ENCODE results near the gene HOXD1.

HOXD1 gene

DNA sequence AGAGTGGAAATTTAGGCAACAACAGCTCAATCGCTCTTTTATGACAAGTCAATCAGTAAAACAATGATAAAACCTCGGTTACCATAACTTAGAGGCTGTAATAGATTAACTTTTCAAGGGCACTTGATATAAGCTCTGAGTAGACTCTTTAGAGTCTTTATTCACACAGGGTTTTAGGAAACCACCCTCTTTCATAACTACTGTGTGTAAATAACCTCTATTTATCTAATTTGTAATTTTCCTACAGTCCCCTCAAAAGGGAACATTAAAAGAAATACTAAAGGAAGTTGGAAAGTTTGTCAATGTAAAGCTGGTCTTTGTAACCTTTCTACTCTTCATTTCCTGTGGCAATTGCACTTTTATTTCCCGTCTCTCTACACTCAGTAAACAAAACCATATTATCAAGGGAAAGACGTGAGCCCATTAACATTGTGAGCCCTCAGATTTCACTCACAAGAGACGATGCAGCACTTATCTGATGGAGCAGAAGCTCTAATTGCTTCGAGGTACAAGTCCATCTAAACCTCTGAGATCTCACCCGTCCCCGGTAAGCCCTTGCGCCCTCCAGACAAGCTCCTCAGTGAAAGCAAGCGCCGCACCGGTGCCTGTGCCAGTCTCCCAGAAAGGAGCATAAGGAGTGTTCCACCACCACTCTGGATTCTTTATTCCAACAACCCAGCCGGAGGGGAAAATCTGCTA is 1.1 kb upstream of the HOXD1 start:
- FAIRE-seq = no peak

DNA sequence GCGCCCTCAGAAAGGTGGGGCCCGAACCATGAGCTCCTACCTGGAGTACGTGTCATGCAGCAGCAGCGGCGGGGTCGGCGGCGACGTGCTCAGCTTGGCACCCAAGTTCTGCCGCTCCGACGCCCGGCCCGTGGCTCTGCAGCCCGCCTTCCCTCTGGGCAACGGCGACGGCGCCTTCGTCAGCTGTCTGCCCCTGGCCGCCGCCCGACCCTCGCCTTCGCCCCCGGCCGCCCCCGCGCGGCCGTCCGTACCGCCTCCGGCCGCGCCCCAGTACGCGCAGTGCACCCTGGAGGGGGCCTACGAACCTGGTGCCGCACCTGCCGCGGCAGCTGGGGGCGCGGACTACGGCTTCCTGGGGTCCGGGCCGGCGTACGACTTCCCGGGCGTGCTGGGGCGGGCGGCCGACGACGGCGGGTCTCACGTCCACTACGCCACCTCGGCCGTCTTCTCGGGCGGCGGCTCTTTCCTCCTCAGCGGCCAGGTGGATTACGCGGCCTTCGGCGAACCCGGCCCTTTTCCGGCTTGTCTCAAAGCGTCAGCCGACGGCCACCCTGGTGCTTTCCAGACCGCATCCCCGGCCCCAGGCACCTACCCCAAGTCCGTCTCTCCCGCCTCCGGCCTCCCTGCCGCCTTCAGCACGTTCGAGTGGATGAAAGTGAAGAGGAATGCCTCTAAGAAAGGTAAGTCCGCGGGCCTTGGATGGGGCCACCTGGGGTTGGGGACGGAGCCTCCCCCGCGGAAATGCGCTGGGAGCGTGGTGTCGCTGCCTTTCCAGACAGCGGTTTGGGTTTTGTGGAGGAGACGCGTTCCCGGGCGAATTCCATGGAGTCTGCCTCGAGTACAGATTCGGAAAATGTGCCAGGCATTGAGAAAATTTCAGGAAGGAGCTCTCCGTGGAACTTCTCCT is 559 bp downstream of the HOXD1 start:
- FAIRE-seq = no peak

DNA sequence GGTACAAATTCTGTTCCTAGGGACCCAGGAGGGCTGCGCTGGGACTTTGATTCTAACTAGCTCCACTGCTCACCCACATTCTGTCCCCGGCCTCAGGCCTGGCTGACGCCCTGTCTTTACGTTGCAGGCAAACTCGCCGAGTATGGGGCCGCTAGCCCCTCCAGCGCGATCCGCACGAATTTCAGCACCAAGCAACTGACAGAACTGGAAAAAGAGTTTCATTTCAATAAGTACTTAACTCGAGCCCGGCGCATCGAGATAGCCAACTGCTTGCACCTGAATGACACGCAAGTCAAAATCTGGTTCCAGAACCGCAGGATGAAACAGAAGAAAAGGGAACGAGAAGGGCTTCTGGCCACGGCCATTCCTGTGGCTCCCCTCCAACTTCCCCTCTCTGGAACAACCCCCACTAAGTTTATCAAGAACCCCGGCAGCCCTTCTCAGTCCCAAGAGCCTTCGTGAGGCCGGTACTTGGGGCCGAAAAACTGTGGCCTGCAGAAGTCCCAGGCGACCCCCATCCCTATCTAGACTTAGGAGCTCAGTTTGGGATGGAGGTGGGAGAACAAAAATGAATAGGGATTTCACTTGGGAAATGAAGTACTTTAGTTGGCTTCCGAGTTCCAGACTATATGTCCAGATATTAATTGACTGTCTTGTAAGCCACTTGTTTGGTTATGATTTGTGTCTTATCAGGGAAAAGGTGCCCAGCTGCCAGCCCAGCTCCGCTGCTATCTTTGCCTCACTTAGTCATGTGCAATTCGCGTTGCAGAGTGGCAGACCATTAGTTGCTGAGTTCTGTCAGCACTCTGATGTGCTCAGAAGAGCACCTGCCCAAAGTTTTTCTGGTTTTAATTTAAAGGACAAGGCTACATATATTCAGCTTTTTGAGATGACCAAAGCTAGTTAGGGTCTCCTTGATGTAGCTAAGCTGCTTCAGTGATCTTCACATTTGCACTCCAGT is 1.5 kb downstream of the HOXD1 start:
- FAIRE-seq = no peak

DNA sequence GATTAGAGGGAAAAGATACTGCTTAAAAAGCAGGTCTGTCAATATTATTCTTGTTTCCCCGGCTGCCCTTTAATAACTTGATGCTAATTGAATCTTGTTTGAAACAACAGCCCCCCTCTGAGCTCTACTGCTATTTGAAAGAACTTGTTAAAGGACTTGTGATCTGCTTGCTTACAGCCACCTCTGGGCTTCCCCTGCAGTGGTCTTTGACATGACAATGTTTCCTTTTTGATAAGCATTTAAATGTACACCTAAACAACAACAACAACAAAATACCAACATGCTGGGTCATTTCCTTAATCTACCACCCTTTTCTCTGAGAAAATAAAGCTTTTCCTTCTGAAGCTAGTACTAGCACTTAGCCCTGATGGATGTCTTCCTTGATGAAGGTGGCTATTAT is 3.9 kb downstream of the HOXD1 start:
- FAIRE-seq = no peak

DNA sequence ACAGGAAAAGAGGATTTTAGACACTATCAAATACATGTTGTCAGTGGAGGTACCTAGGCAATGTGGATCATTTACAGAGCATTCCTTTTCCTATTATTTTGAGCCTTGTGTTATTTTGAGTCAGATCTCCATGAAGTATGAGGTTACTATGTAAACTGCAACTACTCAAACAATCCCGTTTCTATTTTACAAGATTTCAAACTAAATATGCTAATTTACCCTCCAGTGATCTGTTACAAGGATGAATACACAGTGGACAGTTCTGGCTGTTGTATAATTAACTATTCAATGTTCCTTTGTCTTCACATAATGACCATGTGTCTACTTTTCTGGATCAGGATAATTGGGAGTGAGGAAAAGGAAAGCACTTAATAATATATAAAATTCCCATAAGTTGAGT is 4.6 kb downstream of the HOXD1 start:
- no peak for FAIRE-seq

DNA sequence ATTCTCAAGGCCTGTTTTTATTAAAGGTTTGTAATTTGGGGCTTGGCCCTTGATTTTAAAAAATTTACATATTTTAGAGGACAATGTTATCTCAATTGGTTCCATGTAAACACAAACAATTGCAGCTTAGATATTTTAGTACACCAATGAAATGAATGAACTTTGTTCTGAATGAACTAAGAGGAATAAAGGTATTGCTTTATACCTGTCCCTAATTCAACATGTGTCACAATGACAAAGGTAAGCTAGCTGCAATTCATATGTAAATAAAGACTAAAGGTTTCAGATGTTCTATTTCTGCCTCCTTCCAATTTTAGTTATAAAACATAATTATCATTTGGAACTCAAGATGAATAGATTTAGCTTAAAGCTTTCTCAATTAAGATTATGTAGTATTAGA is 11.4 kb downstream of the HOXD1 start:
- no peak for FAIRE-seq

DNA sequence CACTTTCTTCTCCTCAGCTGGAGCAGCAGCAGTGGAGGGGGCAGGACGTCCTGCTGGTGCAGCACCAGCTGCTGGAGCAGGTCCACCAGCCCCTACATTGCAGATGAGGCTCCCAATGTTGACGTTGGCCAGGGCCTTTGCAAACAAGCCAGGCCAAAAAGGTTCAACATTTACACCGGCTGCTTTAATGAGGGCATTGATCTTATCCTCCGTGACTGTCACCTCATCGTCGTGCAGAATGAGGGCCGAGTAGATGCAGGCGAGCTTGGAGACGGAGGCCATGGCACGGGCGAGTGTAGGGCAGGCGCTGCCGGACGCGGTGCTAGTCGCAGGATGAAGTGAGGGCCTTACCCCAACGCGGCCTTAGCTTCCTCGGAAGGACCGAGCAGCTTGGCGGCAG is 12.5 kb downstream of the HOXD1 start:
- no peak for FAIRE-seq

DNA sequence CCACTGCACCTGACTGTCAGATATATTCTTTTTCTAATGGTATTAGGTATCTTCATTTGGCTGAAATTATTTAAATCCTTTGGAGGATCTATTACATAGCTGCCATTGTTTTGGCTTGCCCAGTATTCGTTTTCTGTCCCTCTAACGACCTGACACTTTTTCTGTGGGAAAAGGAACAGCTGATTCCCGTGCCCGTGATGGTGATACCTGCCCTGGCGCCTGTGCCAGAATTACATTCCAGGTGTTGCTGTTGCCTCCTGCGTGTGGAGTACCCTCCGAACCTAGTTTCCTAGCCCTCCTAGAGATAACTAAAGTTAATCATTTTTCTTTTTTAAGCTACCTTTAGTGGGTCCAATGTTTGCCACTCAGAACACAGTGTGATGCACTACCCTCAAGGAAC is 14.0 kb downstream of the HOXD1 start:
- FAIRE-seq = no peak

DNA sequence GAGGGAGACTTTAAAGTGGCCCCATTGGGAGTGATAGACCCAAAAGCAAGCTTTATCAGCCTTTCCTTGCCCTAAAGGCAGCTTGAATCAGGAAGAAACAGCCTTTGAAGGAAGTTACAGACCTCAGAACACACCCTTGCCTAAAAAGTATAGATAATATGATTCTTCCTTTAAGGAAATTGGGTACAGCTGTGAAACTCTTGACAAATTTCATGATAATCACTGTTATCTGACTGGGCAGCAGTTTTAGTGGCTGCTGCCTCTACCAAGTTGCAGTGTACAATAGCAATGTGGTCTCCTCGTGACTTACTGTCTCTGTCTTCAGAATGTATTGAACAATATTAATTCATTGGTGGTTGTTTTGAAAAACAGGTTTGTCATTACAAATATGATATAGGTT is 16.7 kb downstream of the HOXD1 start:
- no peak for FAIRE-seq

DNA sequence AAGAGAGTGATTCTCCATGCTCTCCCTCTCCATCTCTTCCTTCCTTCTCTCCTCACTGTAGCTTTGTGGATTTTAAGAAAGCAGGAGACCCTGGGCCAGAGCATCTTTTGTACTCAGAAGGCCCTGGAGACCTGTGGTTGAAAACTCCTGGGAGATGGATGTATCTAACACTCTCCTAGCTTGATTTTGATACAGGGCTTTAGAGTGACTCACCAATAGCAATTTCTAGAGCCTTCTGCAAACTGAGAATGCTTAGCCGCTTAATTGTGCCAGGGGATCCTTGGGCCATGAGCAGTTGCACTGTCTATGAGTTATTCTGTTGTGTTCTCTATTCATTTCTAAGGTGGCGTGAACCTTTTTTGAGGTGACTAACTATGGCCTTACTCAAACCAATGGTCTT is 17.7 kb downstream of the HOXD1 start:
- FAIRE-seq = no peak

DNA sequence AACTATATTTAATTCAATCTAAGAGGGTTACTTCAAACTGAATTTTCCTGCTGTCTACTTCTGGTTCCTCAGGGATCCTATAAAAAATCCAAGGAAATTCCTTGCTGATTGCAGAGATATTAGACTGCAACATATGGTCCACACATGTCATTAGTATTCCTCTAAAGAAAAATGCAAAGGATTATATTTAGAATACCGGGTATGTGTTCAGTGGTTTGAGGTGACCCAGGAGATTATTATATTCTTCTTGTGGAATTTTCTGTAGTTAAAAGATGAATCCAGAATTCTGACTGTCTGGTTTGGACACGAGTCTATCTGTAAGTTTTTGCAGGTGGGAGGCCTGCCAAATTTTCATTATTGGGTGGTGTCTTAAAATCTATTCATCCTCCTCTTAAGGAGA is 18.2 kb downstream of the HOXD1 start:
- FAIRE-seq = no peak

DNA sequence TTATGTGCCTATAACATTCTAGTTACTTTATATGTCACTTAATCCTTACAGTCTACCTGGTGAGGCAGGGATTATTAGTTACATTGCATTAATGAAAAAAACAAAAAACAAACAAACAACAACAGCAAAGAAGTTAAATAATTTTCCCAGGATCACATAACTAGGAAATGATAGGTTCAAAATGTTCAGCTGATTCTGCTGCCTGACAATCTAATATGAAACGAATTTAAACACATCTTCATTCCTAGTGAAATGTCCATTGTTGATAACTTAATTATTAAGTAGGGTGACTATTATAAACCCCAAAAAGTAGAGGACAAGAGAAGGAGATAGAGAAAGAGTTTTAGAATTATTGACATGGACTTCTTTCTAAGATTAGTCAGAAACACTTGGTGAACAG is 22.6 kb downstream of the HOXD1 start:
- FAIRE-seq = peak; percentile 56

DNA sequence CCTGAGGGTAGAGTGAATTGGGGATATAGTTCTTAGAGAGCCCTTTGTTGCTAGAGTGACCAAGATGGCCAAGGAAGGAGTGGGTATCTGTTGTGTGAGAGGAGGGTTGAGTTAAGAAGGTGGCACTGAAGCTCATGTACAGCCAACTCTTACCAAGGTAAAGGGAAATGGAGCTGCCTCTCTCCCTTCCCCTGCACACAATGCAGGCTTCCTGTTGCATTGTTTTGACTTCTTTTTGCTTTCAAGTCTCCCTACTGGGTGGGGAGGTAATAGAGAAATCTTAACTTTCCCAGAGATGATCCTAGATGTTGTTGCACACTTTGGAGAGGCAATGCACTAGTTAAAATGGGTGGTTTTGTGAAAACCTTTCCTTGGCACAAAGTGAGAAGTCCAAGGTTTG is 23.8 kb downstream of the HOXD1 start:
- FAIRE-seq = no peak

DNA sequence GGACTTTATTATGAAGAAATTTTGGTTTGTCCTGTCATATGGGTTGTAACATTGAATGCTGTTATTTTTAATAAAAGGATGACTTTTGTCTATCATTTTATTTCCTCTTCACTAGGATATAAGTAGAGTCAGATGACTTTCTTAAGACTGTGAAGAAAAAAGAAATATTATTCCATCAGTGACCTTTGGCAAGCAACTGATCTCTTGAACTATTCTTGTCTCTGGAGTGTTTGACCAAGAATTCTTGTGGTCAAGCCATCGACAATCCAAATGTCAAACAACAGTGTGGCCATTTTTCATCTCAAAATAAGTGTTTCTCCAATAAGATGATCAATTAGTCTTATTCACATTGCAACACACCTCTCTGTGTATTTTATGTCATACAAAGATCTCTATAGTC is 24.9 kb downstream of the HOXD1 start:
- no peak for FAIRE-seq

DNA sequence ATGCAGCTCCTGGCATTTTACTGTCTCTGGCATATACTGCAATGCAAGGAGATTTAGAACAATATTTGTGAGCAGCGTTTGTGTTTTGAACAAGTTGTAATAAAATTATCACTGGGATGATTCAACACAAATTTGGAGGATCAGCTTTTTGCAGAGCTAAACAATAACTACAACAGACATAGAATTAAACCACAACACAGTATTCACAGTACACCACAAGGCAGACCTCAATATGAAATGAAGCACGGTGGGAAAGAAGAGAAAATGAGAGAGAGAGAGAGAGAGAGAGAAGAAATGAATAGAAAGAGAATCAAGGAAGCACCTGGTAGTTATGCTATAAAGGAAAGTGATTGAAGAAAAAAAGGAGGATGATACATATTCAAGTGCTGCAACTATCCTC is 39.4 kb downstream of the HOXD1 start:
- FAIRE-seq = no peak

DNA sequence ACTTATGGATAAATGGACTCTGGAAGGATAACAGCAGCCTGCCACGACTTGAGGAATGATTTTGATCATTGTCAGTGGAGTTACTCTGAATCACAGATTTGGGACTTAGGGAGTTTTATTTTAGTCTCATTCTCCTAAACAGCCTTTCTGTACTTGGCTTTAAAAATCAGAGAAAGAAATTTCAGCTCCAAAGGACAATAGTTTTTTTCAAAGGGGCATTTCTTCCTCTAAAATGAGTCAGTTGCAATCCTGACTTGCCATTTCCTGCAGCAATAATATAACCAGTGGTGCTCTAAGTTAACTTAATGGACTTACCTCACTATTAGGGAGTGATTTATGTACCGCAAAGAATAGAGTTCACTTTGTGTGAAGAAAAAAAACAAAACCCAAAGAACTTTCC is 45.7 kb downstream of the HOXD1 start:
- FAIRE-seq = no peak

DNA sequence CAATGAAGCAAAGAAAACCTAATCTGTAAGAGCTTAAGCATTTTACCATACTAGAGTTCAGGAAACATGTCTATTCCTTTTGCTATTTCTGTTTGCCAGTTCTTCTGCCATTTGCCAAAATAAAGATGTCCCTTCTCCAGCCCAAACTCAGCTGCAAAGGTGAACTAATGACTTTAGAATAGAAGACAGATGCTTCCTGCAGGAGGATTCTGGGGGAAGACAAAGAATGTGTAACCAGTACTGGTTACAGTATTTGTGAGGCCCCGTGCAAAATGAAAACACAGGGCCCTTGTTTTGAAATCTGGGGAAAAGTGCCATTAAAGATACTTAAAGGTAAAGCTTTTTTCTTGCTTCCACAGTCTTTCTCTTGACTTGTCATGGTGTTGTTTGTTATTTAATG is 46.5 kb downstream of the HOXD1 start:
- FAIRE-seq = no peak

DNA sequence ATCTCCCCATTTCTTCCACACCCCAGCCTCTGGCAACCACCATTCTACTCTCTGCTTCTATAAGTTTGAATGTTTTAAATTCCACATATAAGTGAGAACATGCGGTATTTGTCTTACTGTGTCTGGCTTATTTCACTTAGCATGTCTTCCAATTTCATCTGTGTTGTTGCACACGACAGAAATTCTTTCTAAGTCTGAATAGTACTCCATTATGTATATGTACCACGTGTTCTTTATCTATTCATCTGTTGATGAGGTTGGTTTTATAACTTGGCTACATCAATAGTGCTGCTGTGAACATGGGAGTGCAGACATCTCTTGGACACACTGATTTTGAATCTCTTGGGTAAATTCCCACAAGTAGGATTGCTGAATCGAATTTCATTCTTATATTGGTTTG is 49.0 kb downstream of the HOXD1 start:
- FAIRE-seq = no peak

DNA sequence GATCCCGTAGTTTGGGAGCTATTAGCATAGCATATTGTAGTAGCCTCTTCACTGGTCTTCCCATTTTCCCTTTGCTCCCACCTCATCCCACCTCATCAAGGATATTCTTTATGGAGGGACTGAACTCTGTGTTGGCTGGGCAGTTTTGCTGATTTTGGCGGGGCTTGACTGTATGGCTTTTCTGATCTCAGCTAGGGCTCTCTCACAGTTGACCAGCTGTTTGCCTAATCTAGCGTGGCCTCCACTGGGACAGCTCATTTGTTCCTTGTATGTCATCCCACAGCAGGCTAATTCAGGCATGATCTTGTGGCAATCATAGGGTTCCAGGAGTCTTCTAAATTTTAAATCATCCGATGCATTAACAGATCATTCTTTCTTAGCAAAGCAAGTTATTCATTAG is 50.6 kb downstream of the HOXD1 start:
- FAIRE-seq = no peak

DNA sequence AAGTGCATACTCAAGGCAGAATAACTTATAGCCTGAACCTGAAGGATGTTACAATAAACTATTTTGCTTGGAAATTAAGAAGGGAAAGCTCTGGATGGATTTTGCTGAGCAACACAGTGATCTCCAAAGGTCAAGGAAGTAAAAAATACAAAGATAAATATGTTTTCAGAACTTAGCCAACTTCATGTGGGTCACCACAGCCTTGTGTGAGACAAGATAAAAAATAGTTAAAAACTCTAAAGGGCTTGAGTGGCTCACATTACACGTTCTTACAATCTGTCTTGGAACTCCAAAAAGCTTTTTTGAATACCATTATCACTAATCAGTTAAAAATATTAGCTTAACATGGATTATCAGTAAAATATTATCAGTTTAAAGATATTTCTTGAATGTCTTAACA is 51.8 kb downstream of the HOXD1 start:
- FAIRE-seq = no peak

Measured in G401.6 (cell line).